Ureter (tissue), 1 donor: Measurements from ENCODE around the gene CFAP92. TPM values are rescaled to one million over a fixed set of nuclear protein-coding genes. Genes with fewer than 3 reads are reported as not detected.
A peak's percentile ranks its signal among the peaks of the same experiment; 100 is the strongest.

Experiments used
- DNase-seq: peaks from one replicate; pipeline ENCODE4 v3.0.0-alpha.2; 2020; ENCODE audit warnings: low spot score
- total RNA-seq: library from RNA; stranded (reverse); gene quantifications from one replicate; pipeline ENCODE4 v1.2.4, GENCODE V29; 2023
- donor health status: DM: yes; HTN: yes; CAD: no.

CFAP92 gene
- total RNA-seq, 1 donor from 2014 or later: 2.1 TPM

- DNase-seq: peak; percentile 91
Observed at GRCh38 chr3:129026728-129027543, 33.1 kb upstream of the CFAP92 start.

GRCh38 chr3:129025691-129026435 lies 32.0 kb upstream of the CFAP92 start:
- no peak for DNase-seq

- no peak for DNase-seq
Observed at GRCh38 chr3:129025108-129025507, 31.2 kb upstream of the CFAP92 start.

GRCh38 chr3:129023909-129024308 lies 30.0 kb upstream of the CFAP92 start:
- no peak for DNase-seq

- no peak for DNase-seq
Observed at GRCh38 chr3:129023008-129023358, 29.1 kb upstream of the CFAP92 start.

GRCh38 chr3:129022114-129023007 lies 28.5 kb upstream of the CFAP92 start:
- no peak for DNase-seq

GRCh38 chr3:129021140-129021551 lies 27.3 kb upstream of the CFAP92 start:
- no peak for DNase-seq

- DNase-seq: no peak
Observed at GRCh38 chr3:129020691-129021090, 26.8 kb upstream of the CFAP92 start.

- no peak for DNase-seq
Observed at GRCh38 chr3:129019266-129019665, 25.4 kb upstream of the CFAP92 start.

- no peak for DNase-seq
Observed at GRCh38 chr3:129018751-129019150, 24.9 kb upstream of the CFAP92 start.

GRCh38 chr3:129018271-129018670 lies 24.4 kb upstream of the CFAP92 start:
- no peak for DNase-seq

- DNase-seq: no peak
Observed at GRCh38 chr3:129017484-129017899, 23.6 kb upstream of the CFAP92 start.

GRCh38 chr3:129016720-129017483 lies 23.0 kb upstream of the CFAP92 start:
- DNase-seq: no peak

- no peak for DNase-seq
Observed at GRCh38 chr3:129016356-129016719, 22.5 kb upstream of the CFAP92 start.

- no peak for DNase-seq
Observed at GRCh38 chr3:129015388-129016105, 21.7 kb upstream of the CFAP92 start.

- no peak for DNase-seq
Observed at GRCh38 chr3:129014793-129015345, 21.0 kb upstream of the CFAP92 start.

- no peak for DNase-seq
Observed at GRCh38 chr3:129014148-129014547, 20.3 kb upstream of the CFAP92 start.

GRCh38 chr3:129013491-129013891 lies 19.6 kb upstream of the CFAP92 start:
- no peak for DNase-seq

- no peak for DNase-seq
Observed at GRCh38 chr3:129010310-129010956, 16.6 kb upstream of the CFAP92 start.

- no peak for DNase-seq
Observed at GRCh38 chr3:129009266-129009665, 15.4 kb upstream of the CFAP92 start.
